ENCODE results near the gene IMMP2L. TPM values are rescaled to one million over a fixed set of nuclear protein-coding genes. Genes with fewer than 3 reads are reported as not detected.
A peak's percentile ranks its signal among the peaks of the same experiment; 100 is the strongest.

IMMP2L gene
- total RNA-seq, 2 experiments from 2014 or later, result 8.9 to 18.7 TPM

GRCh38 chr7:111560773-111561653 is 1.3 kb downstream of the IMMP2L start:
- Mint-ChIP-seq H3K36me3 (ENCODE audit: low read depth) (peaks cover 17% of the 10 kb centered on the region), H3K4me1 (ENCODE audit: low read depth) (peaks cover 43% of the 10 kb centered on the region)

DNA sequence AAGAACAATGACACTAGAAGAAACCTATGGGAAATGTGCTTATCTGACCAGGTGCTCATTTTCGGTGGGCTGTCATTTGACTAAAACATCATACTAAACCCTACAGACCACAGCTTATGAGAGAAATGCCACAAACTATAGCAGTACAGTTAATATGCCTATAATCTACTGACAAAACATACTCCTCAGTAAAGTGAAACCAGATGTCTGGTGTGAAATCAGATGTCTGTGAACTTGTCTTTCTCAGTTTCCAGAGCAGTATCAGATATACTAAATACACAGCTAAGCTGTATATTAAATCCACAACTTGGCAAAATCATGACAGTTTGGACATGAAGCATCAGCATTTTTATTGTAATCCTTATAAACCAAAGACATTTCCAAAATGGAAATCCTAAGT is 3.3 kb downstream of the IMMP2L start:
- H3K4me3 Mint-ChIP-seq, result peak overlapping the region; percentile 22
- no peak overlapping the region for H3K4me3 ChIP-seq (ENCODE audit: low read length)
- ATAC-seq (ENCODE audit: poor library complexity), result no peak
- H3K36me3 ChIP-seq (ENCODE audit: insufficient read depth, low read length), result peaks cover 12% of the 10 kb centered on the region
- peaks cover 34% of the 10 kb centered on the region for H3K36me3 Mint-ChIP-seq (ENCODE audit: low read depth)
- H3K27me3 Mint-ChIP-seq, result no peaks in the 10 kb centered on the region
- no peak overlapping the region for H3K27ac Mint-ChIP-seq
- no peaks in the 10 kb centered on the region for H3K9me3 ChIP-seq (ENCODE audit: control insufficient read depth in 1 of 2, insufficient read depth in 1 of 2, low read length in 2 of 2)
- H3K9me3 Mint-ChIP-seq, result no peaks in the 10 kb centered on the region
- no peak for DNase-seq
- ChIA-PET POLR2A (no interaction called here), CTCF (no interaction called here)
- no peaks in the 10 kb centered on the region for H3K27me3 ChIP-seq (ENCODE audit: control insufficient read depth in 1 of 2, insufficient read depth in 2 of 2, low read length in 2 of 2)
- intact Hi-C loops (cut with DNase I, micrococcal nuclease), result loop anchor here in 1 of 2 experiments (10.0 kb wide), 1 partner anchor 964 kb away; no protein-coding TSS in a partner anchor
- H3K27ac ChIP-seq (ENCODE audit: low read depth in 1 of 2, low read length in 2 of 2), result no peak overlapping the region
- peaks cover 43% of the 10 kb centered on the region for H3K4me1 Mint-ChIP-seq (ENCODE audit: low read depth)
- H3K4me1 ChIP-seq (ENCODE audit: insufficient read depth, low read length), result peaks cover 19% of the 10 kb centered on the region
- TF ChIP-seq CTCF (IDR thresholded peaks at IDR 0.05), result no peak

More at GRCh38 chr7:111560773-111561653, 1.3 kb downstream of the IMMP2L start:
- H3K9me3 Mint-ChIP-seq, result no peaks in the 10 kb centered on the region
- no peaks in the 10 kb centered on the region for H3K27me3 ChIP-seq (ENCODE audit: control insufficient read depth in 1 of 2, insufficient read depth in 2 of 2, low read length in 2 of 2)
- DNase-seq (no peak), ATAC-seq (ENCODE audit: poor library complexity) (no peak)
- no peaks in the 10 kb centered on the region for H3K9me3 ChIP-seq (ENCODE audit: control insufficient read depth in 1 of 2, insufficient read depth in 1 of 2, low read length in 2 of 2)
- H3K27me3 Mint-ChIP-seq, result no peaks in the 10 kb centered on the region
- H3K27ac ChIP-seq (ENCODE audit: low read depth in 1 of 2, low read length in 2 of 2), result no peak overlapping the region
- TF ChIP-seq CTCF (IDR thresholded peaks at IDR 0.05), result no peak
- H3K27ac Mint-ChIP-seq, result peak overlapping the region; percentile 93
- H3K4me3 ChIP-seq (ENCODE audit: low read length), result peak overlapping the region; percentile 68
- H3K36me3 ChIP-seq (ENCODE audit: insufficient read depth, low read length), result peaks cover 7% of the 10 kb centered on the region
- intact Hi-C loops (cut with DNase I, micrococcal nuclease), result loop anchor here in 1 of 2 experiments (2.0 to 10.0 kb wide), 6 partner anchors 456 to 1556 kb away; partner anchors contain the start of genes DOCK4, IFRD1, SMIM30 and ZNF277
- CTCF ChIA-PET, result no interaction called here
- H3K4me3 Mint-ChIP-seq, result peak overlapping the region; percentile 77
- POLR2A ChIA-PET, result interaction anchor here (1.3 to 1.6 kb wide), 4 partner anchors 468 to 1379 kb away, joined by 3 to 16 read pairs (median 4); partner anchors contain the start of gene IFRD1
- H3K4me1 ChIP-seq (ENCODE audit: insufficient read depth, low read length), result peaks cover 19% of the 10 kb centered on the region

DNA sequence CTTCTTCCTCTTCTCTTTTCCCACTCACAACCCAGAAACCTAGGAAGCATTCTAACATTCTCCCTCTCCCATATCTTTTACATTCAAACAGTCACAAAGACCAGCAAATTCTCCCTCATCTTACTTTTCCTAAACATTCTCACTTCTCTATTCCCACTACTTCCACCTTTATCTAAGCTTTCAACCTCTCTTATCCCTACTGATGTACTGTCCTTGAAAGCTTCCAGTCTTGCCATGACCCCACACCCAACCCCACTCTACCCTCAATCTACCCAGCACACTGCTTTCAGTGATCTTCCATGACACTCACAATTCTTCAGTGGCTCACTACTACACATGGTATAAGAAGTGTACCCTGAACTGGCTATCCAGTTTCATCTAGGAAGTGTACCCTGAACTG is 5.3 kb downstream of the IMMP2L start:
- Mint-ChIP-seq H3K4me1 (ENCODE audit: low read depth) (peaks cover 38% of the 10 kb centered on the region), H3K36me3 (ENCODE audit: low read depth) (peaks cover 48% of the 10 kb centered on the region), H3K4me3 (no peak overlapping the region), H3K9me3 (no peaks in the 10 kb centered on the region), H3K27ac (no peak overlapping the region), H3K27me3 (no peaks in the 10 kb centered on the region)
- Histone ChIP-seq H3K4me1 (ENCODE audit: insufficient read depth, low read length) (peaks cover 13% of the 10 kb centered on the region), H3K36me3 (ENCODE audit: insufficient read depth, low read length) (peaks cover 12% of the 10 kb centered on the region), H3K27ac (ENCODE audit: low read depth in 1 of 2, low read length in 2 of 2) (no peak overlapping the region), H3K27me3 (ENCODE audit: control insufficient read depth in 1 of 2, insufficient read depth in 2 of 2, low read length in 2 of 2) (no peaks in the 10 kb centered on the region), H3K9me3 (ENCODE audit: control insufficient read depth in 1 of 2, insufficient read depth in 1 of 2, low read length in 2 of 2) (no peaks in the 10 kb centered on the region), H3K4me3 (ENCODE audit: low read length) (no peak overlapping the region)
- no peak for TF ChIP-seq CTCF (IDR thresholded peaks at IDR 0.05)
- ATAC-seq (ENCODE audit: poor library complexity) (no peak), DNase-seq (no peak)
- POLR2A ChIA-PET, result interaction anchor here (1.2 kb wide), 1 partner anchor 893 kb away, joined by 3 read pairs; the partner anchor contains the start of gene IFRD1
- CTCF ChIA-PET, result no interaction called here
- intact Hi-C loops (cut with DNase I, micrococcal nuclease), result loop anchor here in 1 of 2 experiments (10.0 kb wide), 1 partner anchor 962 kb away; no protein-coding TSS in a partner anchor
